Measurements from ENCODE around the gene ENOX1. TPM values are rescaled to one million over a fixed set of nuclear protein-coding genes. Genes with fewer than 3 reads are reported as not detected.

Gene ENOX1
- total RNA-seq, 1 experiment from 2014 or later, result 0.35 TPM

DNA sequence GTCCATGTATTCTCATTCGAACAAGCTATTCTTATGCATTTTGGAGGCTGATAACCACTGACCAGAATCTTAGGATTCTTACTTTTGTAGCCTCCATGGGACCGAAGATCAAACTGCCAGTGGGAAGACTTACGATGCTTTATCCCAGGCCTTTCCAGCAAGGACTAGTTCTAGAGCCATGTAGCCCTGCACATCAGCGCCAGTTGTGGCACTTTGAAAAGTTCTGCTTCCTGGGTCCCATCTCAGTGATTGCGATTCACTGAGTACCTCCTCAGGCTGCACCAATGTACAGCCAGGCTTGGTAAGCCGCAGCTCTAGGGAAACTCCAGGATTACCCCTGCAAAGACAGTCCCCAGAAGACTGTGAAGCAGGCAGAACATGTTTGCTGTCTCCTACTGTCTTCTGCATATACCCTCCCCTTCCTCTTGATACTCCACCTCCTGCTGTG is 18.9 kb upstream of the ENOX1 start:
- no peak overlapping the region for H2AFZ ChIP-seq
- no peaks in the 10 kb centered on the region for H3K79me2 ChIP-seq (ENCODE audit: low read depth)
- POLR2A ChIA-PET (ENCODE audit: unreplicated experiment), result no interaction called here
- H3K4me2 ChIP-seq, result no peak overlapping the region
- DNase-seq, result no peak
- intact Hi-C loops (cut with micrococcal nuclease; ENCODE audit: unreplicated experiment), result loop anchor here (2.0 to 10.0 kb wide), 4 partner anchors 72 to 1211 kb away; partner anchors contain the start of genes CCDC122 and LACC1
- no peak overlapping the region for H3K4me3 ChIP-seq
- no peaks in the 10 kb centered on the region for H3K9me2 ChIP-seq (ENCODE audit: insufficient read depth)
- CTCF ChIA-PET, result no interaction called here
- H3K36me3 ChIP-seq (ENCODE audit: low read depth), result no peaks in the 10 kb centered on the region
- no peak overlapping the region for H3K27ac ChIP-seq
- 0 out of 2 replicates have a peak, but pooled peaks cover 5% of the 10 kb centered on the region for H3F3A ChIP-seq (ENCODE audit: insufficient read depth, low read depth)
- no peaks in the 10 kb centered on the region for H4K20me1 ChIP-seq (ENCODE audit: insufficient read depth)
- TF ChIP-seq, protein P1, sequence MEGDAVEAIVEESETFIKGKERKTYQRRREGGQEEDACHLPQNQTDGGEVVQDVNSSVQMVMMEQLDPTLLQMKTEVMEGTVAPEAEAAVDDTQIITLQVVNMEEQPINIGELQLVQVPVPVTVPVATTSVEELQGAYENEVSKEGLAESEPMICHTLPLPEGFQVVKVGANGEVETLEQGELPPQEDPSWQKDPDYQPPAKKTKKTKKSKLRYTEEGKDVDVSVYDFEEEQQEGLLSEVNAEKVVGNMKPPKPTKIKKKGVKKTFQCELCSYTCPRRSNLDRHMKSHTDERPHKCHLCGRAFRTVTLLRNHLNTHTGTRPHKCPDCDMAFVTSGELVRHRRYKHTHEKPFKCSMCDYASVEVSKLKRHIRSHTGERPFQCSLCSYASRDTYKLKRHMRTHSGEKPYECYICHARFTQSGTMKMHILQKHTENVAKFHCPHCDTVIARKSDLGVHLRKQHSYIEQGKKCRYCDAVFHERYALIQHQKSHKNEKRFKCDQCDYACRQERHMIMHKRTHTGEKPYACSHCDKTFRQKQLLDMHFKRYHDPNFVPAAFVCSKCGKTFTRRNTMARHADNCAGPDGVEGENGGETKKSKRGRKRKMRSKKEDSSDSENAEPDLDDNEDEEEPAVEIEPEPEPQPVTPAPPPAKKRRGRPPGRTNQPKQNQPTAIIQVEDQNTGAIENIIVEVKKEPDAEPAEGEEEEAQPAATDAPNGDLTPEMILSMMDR (conservative IDR thresholded peaks at IDR 0.05), result no peak
- TF ChIP-seq EZH2 (IDR thresholded peaks at IDR 0.05; ENCODE audit: low read depth), result no peak
- no peaks in the 10 kb centered on the region for H3K27me3 ChIP-seq (ENCODE audit: insufficient read depth, low read depth)
- BruUV-seq (replicated peaks), result no TSS peak
- peaks cover 27% of the 10 kb centered on the region for H3K4me1 ChIP-seq (replicated peaks; ENCODE audit: insufficient read depth)
- H3K9me3 ChIP-seq (ENCODE audit: insufficient read depth, low read depth), result no peaks in the 10 kb centered on the region

DNA sequence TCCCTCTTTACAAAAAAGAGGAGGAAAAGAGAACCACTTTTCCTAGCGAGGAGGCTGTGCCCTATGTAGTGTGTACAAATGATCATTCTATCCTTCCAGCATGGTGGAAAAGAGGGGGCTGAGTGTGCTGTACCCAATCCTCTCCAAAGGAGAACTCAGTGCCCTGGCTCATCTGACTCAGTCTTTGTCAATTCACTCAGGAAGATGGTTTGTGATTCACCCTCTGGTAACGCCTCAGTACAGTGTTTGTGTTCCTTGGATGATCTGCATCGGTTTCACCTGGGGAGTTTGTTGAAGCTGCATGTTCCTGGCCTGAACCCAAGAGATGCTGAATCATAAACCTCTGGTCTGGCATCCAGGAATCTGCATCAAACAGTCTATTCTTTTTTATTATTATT is 18.3 kb upstream of the ENOX1 start:
- ChIA-PET CTCF (interaction anchor here (1.1 kb wide), 1 partner anchor 72 kb away, joined by 4 read pairs; no protein-coding TSS in a partner anchor), POLR2A (ENCODE audit: unreplicated experiment) (no interaction called here)
- TF ChIP-seq, protein P1 (conservative IDR thresholded peaks at IDR 0.05), result no peak
- TF ChIP-seq EZH2 (IDR thresholded peaks at IDR 0.05; ENCODE audit: low read depth), result no peak
- Histone ChIP-seq H3K36me3 (ENCODE audit: low read depth) (no peaks in the 10 kb centered on the region), H2AFZ (peak overlapping the region; percentile 66; the same call in 1 of the 2 replicates), H3K79me2 (ENCODE audit: low read depth) (no peaks in the 10 kb centered on the region), H3K27me3 (ENCODE audit: insufficient read depth, low read depth) (no peaks in the 10 kb centered on the region), H3K4me2 (peak overlapping the region; percentile 64), H3F3A (ENCODE audit: insufficient read depth, low read depth) (0 out of 2 replicates have a peak, but pooled peaks cover 5% of the 10 kb centered on the region), H4K20me1 (ENCODE audit: insufficient read depth) (no peaks in the 10 kb centered on the region), H3K4me1 (replicated peaks; ENCODE audit: insufficient read depth) (peaks cover 27% of the 10 kb centered on the region), H3K9me3 (ENCODE audit: insufficient read depth, low read depth) (no peaks in the 10 kb centered on the region), H3K4me3 (no peak overlapping the region), H3K9me2 (ENCODE audit: insufficient read depth) (no peaks in the 10 kb centered on the region), H3K27ac (peak overlapping the region; percentile 67)
- intact Hi-C loops (cut with micrococcal nuclease; ENCODE audit: unreplicated experiment), result loop anchor here (2.0 to 10.0 kb wide), 4 partner anchors 72 to 1210 kb away; partner anchors contain the start of genes CCDC122 and LACC1
- DNase-seq, result peak; percentile 26 to 74
- no TSS peak for BruUV-seq (replicated peaks)

DNA sequence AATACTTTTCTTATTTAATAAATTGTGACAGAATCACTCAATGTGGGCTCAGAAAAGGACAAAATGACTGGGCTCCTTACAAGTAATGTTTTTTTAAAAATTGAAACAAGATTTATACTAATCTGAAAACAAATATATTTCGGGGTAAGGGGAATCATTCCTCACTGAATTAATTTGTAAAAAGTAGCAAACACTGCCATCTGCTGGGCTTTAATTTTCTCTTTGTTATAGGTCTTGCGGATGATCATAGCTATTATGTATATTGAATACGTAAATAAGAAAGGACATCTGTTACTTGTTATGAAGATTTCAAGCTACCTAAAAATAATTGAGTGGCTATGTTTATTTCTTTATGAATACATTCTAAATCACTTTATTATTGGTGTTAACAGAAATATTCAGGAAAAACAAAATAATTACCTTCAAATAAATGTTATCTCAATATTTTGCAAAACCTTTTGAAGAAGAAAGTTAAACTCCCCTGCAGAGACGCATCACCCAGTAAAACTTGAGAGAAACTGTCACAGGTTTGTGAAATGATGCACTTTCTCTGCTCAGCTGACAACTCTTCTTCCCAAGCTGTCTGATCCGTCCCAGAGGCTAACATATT is 17.8 kb upstream of the ENOX1 start:
- BruUV-seq (replicated peaks), result no TSS peak
- CTCF ChIA-PET, result interaction anchor here (1.1 kb wide), 1 partner anchor 73 kb away, joined by 4 read pairs; no protein-coding TSS in a partner anchor
- Histone ChIP-seq H3K9me2 (ENCODE audit: insufficient read depth) (no peaks in the 10 kb centered on the region), H3K4me3 (no peak overlapping the region), H3F3A (ENCODE audit: insufficient read depth, low read depth) (0 out of 2 replicates have a peak, but pooled peaks cover 5% of the 10 kb centered on the region), H3K79me2 (ENCODE audit: low read depth) (no peaks in the 10 kb centered on the region), H3K4me2 (peak overlapping the region; percentile 64), H2AFZ (peak overlapping the region; percentile 66; the same call in 1 of the 2 replicates), H3K27me3 (ENCODE audit: insufficient read depth, low read depth) (no peaks in the 10 kb centered on the region), H3K27ac (peak overlapping the region; percentile 67), H3K36me3 (ENCODE audit: low read depth) (no peaks in the 10 kb centered on the region), H4K20me1 (ENCODE audit: insufficient read depth) (no peaks in the 10 kb centered on the region), H3K4me1 (replicated peaks; ENCODE audit: insufficient read depth) (peaks cover 25% of the 10 kb centered on the region), H3K9me3 (ENCODE audit: insufficient read depth, low read depth) (no peaks in the 10 kb centered on the region)
- intact Hi-C loops (cut with micrococcal nuclease; ENCODE audit: unreplicated experiment), result loop anchor here (2.0 to 10.0 kb wide), 4 partner anchors 73 to 1210 kb away; partner anchors contain the start of genes CCDC122 and LACC1
- peak; percentile 12 to 45 for DNase-seq
- TF ChIP-seq EZH2 (IDR thresholded peaks at IDR 0.05; ENCODE audit: low read depth), result no peak
- TF ChIP-seq, protein P1 (conservative IDR thresholded peaks at IDR 0.05), result peak; percentile 72
- POLR2A ChIA-PET (ENCODE audit: unreplicated experiment), result no interaction called here
